AG09309 (cell line): ENCODE data around the gene HUWE1.

ENCODE experiments used
- DNase-seq: peaks from one replicate; pipeline ENCODE4 v3.0.0-alpha.2; 2010; ENCODE audit warnings: low read depth
- H3K4me3 ChIP-seq: 2 replicates; pipeline ENCODE4 v1.5.1; 2011; ENCODE audit warnings: mild to moderate bottlenecking, low read depth, low read length, moderate library complexity; ENCODE audit not compliant: control insufficient read depth
- CTCF ChIP-seq: IDR thresholded peaks from 2 replicates; pipeline ENCODE4 v1.5.1; 2011; ENCODE audit warnings: mild to moderate bottlenecking, low read depth, low read length, inconsistent platforms; ENCODE audit not compliant: insufficient read depth, control insufficient read depth; ENCODE audit errors: missing control alignments

Gene HUWE1

GRCh38 chrX:53684415-53685192 is 1.9 kb downstream of the HUWE1 start:
- H3K4me3 ChIP-seq = peak overlapping the region; percentile 35
- DNase-seq = no peak
- TF ChIP-seq CTCF = no peak

- TF ChIP-seq CTCF = no peak
- H3K4me3 ChIP-seq = peak overlapping the region; percentile 68
- DNase-seq = peak; percentile 94
Observed at GRCh38 chrX:53683556-53684414, 2.7 kb downstream of the HUWE1 start.

- no peak for TF ChIP-seq CTCF
- H3K4me3 ChIP-seq = peak overlapping the region; percentile 68
- no peak for DNase-seq
Observed at GRCh38 chrX:53682885-53683555, 3.5 kb downstream of the HUWE1 start.

GRCh38 chrX:53681661-53682060 is 4.9 kb downstream of the HUWE1 start:
- H3K4me3 ChIP-seq = no peak overlapping the region
- TF ChIP-seq CTCF = no peak
- DNase-seq = no peak

- DNase-seq = no peak
- TF ChIP-seq CTCF = no peak
- H3K4me3 ChIP-seq = no peak overlapping the region
Observed at GRCh38 chrX:53678667-53679066, 7.9 kb downstream of the HUWE1 start.

GRCh38 chrX:53677286-53677685 is 9.2 kb downstream of the HUWE1 start:
- H3K4me3 ChIP-seq = no peak overlapping the region
- DNase-seq = no peak
- no peak for TF ChIP-seq CTCF
